ENCODE results near the gene RPS29. TPM values are rescaled to one million over a fixed set of nuclear protein-coding genes. Genes with fewer than 3 reads are reported as not detected.

Gene RPS29
- total RNA-seq (1,000 to 10,000 TPM in 4 of 5 donors, 100 to 1,000 TPM in 1; 422 to 7,374 (median 3,087) TPM), polyA plus RNA-seq (1,000 to 10,000 TPM; 3,066 to 5,618 (median 3,985) TPM)
- long read RNA-seq, donor 1, full-length matches to known transcripts = 767 of 782 reads
- long read RNA-seq, donor 1, partial matches to known transcripts = 15 of 782 reads
- long read RNA-seq, donor 1, other reads (novel, unspliced or antisense) = 0 of 782 reads
- long read RNA-seq, donor 2, full-length matches to known transcripts = 614 of 614 reads
- long read RNA-seq, donor 2, partial matches to known transcripts = 0 of 614 reads
- long read RNA-seq, donor 2, other reads (novel, unspliced or antisense) = 0 of 614 reads
- long read RNA-seq, donor 3, full-length matches to known transcripts = 968 of 968 reads
- long read RNA-seq, donor 3, partial matches to known transcripts = 0 of 968 reads
- long read RNA-seq, donor 3, other reads (novel, unspliced or antisense) = 0 of 968 reads
- long read RNA-seq, donor 4, full-length matches to known transcripts = 198 of 198 reads
- long read RNA-seq, donor 4, partial matches to known transcripts = 0 of 198 reads
- long read RNA-seq, donor 4, other reads (novel, unspliced or antisense) = 0 of 198 reads
- long read RNA-seq, donor 5, full-length matches to known transcripts = 1,292 of 1,298 reads
- long read RNA-seq, donor 5, partial matches to known transcripts = 6 of 1,298 reads
- long read RNA-seq, donor 5, other reads (novel, unspliced or antisense) = 0 of 1,298 reads
- long read RNA-seq, donor 6, full-length matches to known transcripts = 1,970 of 1,997 reads
- long read RNA-seq, donor 6, partial matches to known transcripts = 10 of 1,997 reads
- long read RNA-seq, donor 6, other reads (novel, unspliced or antisense) = 17 of 1,997 reads
- long read RNA-seq, donor 7, full-length matches to known transcripts = 2,196 of 2,209 reads
- long read RNA-seq, donor 7, partial matches to known transcripts = 13 of 2,209 reads
- long read RNA-seq, donor 7, other reads (novel, unspliced or antisense) = 0 of 2,209 reads
- long read RNA-seq, donor 8, full-length matches to known transcripts = 1,660 of 1,660 reads
- long read RNA-seq, donor 8, partial matches to known transcripts = 0 of 1,660 reads
- long read RNA-seq, donor 8, other reads (novel, unspliced or antisense) = 0 of 1,660 reads
- long read RNA-seq, donor 9, full-length matches to known transcripts = 2,686 of 2,686 reads
- long read RNA-seq, donor 9, partial matches to known transcripts = 0 of 2,686 reads
- long read RNA-seq, donor 9, other reads (novel, unspliced or antisense) = 0 of 2,686 reads
- long read RNA-seq, donor 10, full-length matches to known transcripts = 692 of 692 reads
- long read RNA-seq, donor 10, partial matches to known transcripts = 0 of 692 reads
- long read RNA-seq, donor 10, other reads (novel, unspliced or antisense) = 0 of 692 reads

- no peaks in the 10 kb centered on the region for H3K27me3 ChIP-seq
- DNase-seq = peak; percentile 99 to 100
- H3K27ac ChIP-seq = peak within 1 kb of the TSS; percentile 84 to 98 (median 96)
- peaks cover 18 to 34% (median 30%) of the 10 kb centered on the region in 4 donors for H3K36me3 ChIP-seq
- H3K4me1 ChIP-seq = peaks cover 17 to 54% (median 32%) of the 10 kb centered on the region in 4 donors
- intact Hi-C loops (cut with DNase I; ENCODE audit: low total_unique reads) = no loop called here
- H3K4me3 ChIP-seq = peak within 1 kb of the TSS; percentile 61 to 92 (median 85)
- H3K9me3 ChIP-seq = no peaks in the 10 kb centered on the region
- TF ChIP-seq POLR2A (IDR thresholded peaks at IDR 0.05) (peak in 2 of 4 donors; percentile 86 to 88), CTCF (IDR thresholded peaks at IDR 0.05) (no peak), POLR2AphosphoS5 (IDR thresholded peaks at IDR 0.05) (peak; percentile 95 to 98 (median 96))
- 0 to 1% (median 0%) methylated on average over 52 to 54 of the region's 55 CpGs for WGBS, 5 donors
Observed at GRCh38 chr14:49585803-49586672, at the start of gene RPS29. Gene RPS29, minus strand, starts transcription at chr14:49586380. Its CDS starts 34 bp downstream, at chr14:49586346.

- H3K4me3 ChIP-seq = peak within 1 kb of the TSS; percentile 70 to 94 (median 92)
- intact Hi-C loops (cut with DNase I; ENCODE audit: low total_unique reads) = loop anchor here (10.0 kb wide), 1 partner anchor 130 kb away; the partner anchor contains the start of gene KLHDC2
- H3K27ac ChIP-seq = peak within 1 kb of the TSS; percentile 96 to 99 (median 98)
- H3K4me1 ChIP-seq = peaks cover 14 to 79% (median 50%) of the 10 kb centered on the region in 4 donors
- WGBS, 5 donors = 0 to 1% (median 0%) methylated on average over 46 to 80 of the region's 80 CpGs
- TF ChIP-seq CTCF (IDR thresholded peaks at IDR 0.05) (no peak), POLR2A (IDR thresholded peaks at IDR 0.05) (no peak), POLR2AphosphoS5 (IDR thresholded peaks at IDR 0.05) (peak in 1 of 3 donors; percentile 2)
- DNase-seq = peak; percentile 63 to 94
- no peaks in the 10 kb centered on the region for H3K9me3 ChIP-seq
- peaks cover 0 to 24% (median 15%) of the 10 kb centered on the region in 4 donors for H3K36me3 ChIP-seq
- no peaks in the 10 kb centered on the region for H3K27me3 ChIP-seq
Observed at GRCh38 chr14:49634547-49635334, 48.6 kb upstream of the RPS29 start, which contains the start of gene DNAAF2. Gene DNAAF2, minus strand, starts transcription at chr14:49635244. Its CDS starts 95 bp downstream, at chr14:49635149.

Data from stomach (tissue), 19 donors.